ENCODE data around the gene TVP23C.
"Not testable (repeated sequence)": the region's sequence is repeated elsewhere in the genome, so short reads cannot be mapped to it uniquely, and the experiment has no call there.

The TVP23C gene

DNA sequence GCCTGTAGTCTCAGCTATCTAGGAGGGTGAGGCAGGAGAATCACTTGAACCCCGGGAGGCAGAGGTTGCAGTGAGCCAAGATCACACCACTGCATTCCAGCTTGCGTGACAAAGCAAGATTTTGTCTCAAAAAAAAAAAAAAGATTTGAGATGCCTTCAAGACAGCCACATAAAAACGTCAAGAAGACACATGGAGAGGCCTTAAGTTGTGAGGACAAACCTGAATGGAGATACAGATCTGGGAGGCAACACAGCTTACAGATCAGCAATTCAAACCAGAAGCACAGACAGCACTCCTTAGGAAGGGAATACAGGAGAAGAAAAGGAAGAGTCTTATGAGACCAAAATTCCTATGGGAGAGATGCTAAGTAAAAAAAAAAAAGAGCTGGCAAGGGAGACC, 13.7 kb downstream of the TVP23C start:
- H3K4me2 ChIP-seq (ENCODE audit: low read depth, low read length, poor library complexity, severe bottlenecking); H3K9me3 ChIP-seq (ENCODE audit: insufficient read depth, low read length); H3K9ac ChIP-seq (ENCODE audit: low read length); H3F3A ChIP-seq (ENCODE audit: insufficient read depth); H3K27ac ChIP-seq (ENCODE audit: low read depth, low read length); H2AFZ ChIP-seq (ENCODE audit: low read depth, low read length, severe bottlenecking); H3K9me2 ChIP-seq (replicated peaks; ENCODE audit: insufficient read depth, low read length); H4K20me1 ChIP-seq (ENCODE audit: low read depth, low read length); H3K4me3 ChIP-seq (ENCODE audit: insufficient read depth, low read length, poor library complexity, severe bottlenecking); H3K36me3 ChIP-seq (ENCODE audit: low read length); H3K79me2 ChIP-seq (ENCODE audit: insufficient read depth, low read length); H3K27me3 ChIP-seq (ENCODE audit: low read length): not testable (repeated sequence)

DNA sequence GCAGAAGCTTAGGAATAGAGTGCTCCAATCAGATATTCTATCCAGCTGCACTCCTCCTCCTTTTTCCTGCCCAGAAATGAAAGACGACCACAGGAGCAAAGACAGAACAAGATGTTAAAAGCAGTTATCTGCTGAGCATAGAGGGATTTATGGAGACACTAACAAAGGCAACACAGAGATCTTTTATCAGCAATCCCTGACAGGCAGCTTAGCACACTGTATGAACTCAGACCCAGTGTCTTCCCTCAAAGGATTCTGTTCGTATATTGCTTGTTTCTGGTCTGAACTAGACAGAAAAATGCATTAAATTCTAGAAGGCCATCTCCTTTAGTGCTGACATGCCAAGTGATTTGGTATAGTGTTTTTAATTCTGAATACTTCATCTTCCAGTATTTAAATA, 16.7 kb downstream of the TVP23C start:
- not testable (repeated sequence) for H3K27ac ChIP-seq (ENCODE audit: low read depth, low read length); H3F3A ChIP-seq (ENCODE audit: insufficient read depth); H3K79me2 ChIP-seq (ENCODE audit: insufficient read depth, low read length); H3K27me3 ChIP-seq (ENCODE audit: low read length); H3K9me3 ChIP-seq (ENCODE audit: insufficient read depth, low read length); H3K4me3 ChIP-seq (ENCODE audit: insufficient read depth, low read length, poor library complexity, severe bottlenecking); H3K36me3 ChIP-seq (ENCODE audit: low read length); H3K4me2 ChIP-seq (ENCODE audit: low read depth, low read length, poor library complexity, severe bottlenecking); H4K20me1 ChIP-seq (ENCODE audit: low read depth, low read length); H3K9ac ChIP-seq (ENCODE audit: low read length); H3K9me2 ChIP-seq (replicated peaks; ENCODE audit: insufficient read depth, low read length); H2AFZ ChIP-seq (ENCODE audit: low read depth, low read length, severe bottlenecking)

DNA sequence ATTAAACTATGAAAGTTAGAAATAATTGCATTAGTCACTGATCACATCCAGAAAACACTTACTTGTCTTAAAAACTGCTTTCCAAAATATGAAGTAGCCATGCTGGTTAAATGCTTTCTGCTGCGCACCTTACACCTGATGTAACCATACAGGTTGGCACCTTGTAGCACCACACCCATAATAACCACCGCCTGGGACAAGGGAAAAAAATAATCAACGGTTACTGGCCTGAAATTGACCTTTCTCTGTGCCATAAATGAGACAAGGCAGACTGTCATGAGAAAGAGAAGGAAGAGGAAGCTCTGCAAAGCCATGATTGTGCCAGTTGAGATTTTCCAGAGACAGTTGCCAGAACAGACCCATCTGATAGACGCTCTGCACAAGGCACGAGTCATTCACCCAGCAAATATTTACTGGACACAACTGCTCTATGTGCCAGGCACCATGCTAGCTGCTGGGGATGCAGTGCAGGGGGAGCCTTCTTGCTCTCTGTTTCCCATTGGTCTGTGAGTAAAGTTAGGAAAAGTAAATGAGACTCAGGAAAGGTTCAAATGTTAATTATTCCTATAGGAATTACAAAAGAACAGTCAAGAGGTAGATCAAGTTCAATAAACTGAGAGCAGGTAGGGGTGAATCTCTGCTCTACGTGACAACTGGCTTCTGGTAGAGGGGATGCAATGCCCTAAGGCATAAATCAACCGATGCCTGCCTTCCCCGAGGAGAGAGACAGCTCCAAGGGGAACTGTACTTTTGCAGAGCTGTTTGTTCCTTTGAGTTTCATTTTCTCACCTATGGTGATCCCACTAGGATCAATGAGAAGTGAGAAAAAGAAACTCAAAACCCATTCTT, 22.7 kb downstream of the TVP23C start:
- not testable (repeated sequence) for H3K27ac ChIP-seq (ENCODE audit: low read depth, low read length); H3K9me2 ChIP-seq (replicated peaks; ENCODE audit: insufficient read depth, low read length); H2AFZ ChIP-seq (ENCODE audit: low read depth, low read length, severe bottlenecking); H3K9me3 ChIP-seq (ENCODE audit: insufficient read depth, low read length); H3K27me3 ChIP-seq (ENCODE audit: low read length); H3K9ac ChIP-seq (ENCODE audit: low read length); H3K36me3 ChIP-seq (ENCODE audit: low read length); H4K20me1 ChIP-seq (ENCODE audit: low read depth, low read length); H3K79me2 ChIP-seq (ENCODE audit: insufficient read depth, low read length); H3K4me3 ChIP-seq (ENCODE audit: insufficient read depth, low read length, poor library complexity, severe bottlenecking); H3K4me2 ChIP-seq (ENCODE audit: low read depth, low read length, poor library complexity, severe bottlenecking); H3F3A ChIP-seq (ENCODE audit: insufficient read depth)

DNA sequence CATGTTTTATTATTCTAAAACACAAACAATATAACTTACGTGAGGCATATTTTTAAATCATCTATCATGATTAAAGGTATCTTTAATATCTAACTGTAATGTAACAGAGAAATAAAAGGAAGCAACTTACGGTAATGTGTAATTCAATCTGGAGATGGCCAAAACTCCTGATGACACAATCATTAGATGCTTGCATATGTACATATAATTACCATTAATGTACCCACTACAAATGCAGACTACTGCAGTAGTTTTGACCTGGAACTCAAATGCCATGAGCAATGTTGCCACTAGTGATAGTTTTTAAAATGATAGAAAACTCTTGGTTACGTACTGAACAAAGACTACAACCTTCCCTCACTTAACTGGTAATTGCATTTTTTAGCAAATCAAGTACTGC, 30.2 kb downstream of the TVP23C start:
- H4K20me1 ChIP-seq (ENCODE audit: low read depth, low read length); H3K36me3 ChIP-seq (ENCODE audit: low read length); H3K27me3 ChIP-seq (ENCODE audit: low read length); H3K79me2 ChIP-seq (ENCODE audit: insufficient read depth, low read length); H3F3A ChIP-seq (ENCODE audit: insufficient read depth); H3K27ac ChIP-seq (ENCODE audit: low read depth, low read length); H3K4me3 ChIP-seq (ENCODE audit: insufficient read depth, low read length, poor library complexity, severe bottlenecking); H2AFZ ChIP-seq (ENCODE audit: low read depth, low read length, severe bottlenecking); H3K9ac ChIP-seq (ENCODE audit: low read length); H3K9me2 ChIP-seq (replicated peaks; ENCODE audit: insufficient read depth, low read length); H3K9me3 ChIP-seq (ENCODE audit: insufficient read depth, low read length); H3K4me2 ChIP-seq (ENCODE audit: low read depth, low read length, poor library complexity, severe bottlenecking): not testable (repeated sequence)

DNA sequence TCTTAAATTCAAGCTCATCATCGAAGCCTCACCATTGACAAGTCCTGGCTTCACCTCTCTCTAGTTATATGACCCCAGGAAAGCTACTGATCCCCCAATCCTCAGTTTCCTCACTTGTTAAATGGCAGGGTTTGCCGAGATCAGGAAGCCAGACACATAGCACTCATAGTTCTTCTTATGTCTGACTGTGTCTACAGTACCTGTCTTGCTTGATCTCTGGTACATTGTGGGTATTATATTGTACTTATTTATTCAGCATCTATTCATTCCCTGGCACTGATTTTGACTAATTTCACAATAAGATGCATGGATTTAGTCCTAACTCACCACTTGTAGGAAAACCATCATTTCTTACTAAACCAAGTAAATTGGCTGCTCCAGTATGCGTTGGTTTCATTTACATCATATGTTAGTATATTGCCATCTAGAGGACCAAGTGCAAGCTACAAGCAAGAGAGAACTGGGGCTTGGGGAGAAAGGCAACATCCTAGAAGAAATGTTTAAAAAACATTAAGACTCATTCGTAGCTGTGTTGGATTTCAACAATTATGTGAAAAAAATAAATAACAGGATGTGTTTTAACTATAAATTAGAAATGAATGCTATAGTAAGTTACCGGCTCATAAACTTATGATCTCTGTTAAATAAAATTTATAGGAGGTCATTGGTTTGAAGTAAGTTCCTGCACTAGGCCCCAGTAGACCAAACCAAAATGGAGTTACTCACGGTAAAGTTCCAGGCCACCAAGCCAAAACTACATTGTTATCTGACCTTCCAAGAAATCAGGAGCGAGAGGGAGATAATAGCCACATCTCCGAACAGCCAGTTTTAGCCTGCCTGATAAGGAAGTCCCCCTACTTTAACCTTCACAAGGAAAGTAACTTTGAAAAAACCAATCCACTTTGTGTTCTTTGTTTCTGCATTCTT, 36.7 kb downstream of the TVP23C start:
- H3K27ac ChIP-seq (ENCODE audit: low read depth, low read length); H3K36me3 ChIP-seq (ENCODE audit: low read length); H3K9me3 ChIP-seq (ENCODE audit: insufficient read depth, low read length); H3K4me3 ChIP-seq (ENCODE audit: insufficient read depth, low read length, poor library complexity, severe bottlenecking); H3K9me2 ChIP-seq (replicated peaks; ENCODE audit: insufficient read depth, low read length); H4K20me1 ChIP-seq (ENCODE audit: low read depth, low read length); H3K9ac ChIP-seq (ENCODE audit: low read length); H3K4me2 ChIP-seq (ENCODE audit: low read depth, low read length, poor library complexity, severe bottlenecking); H3K79me2 ChIP-seq (ENCODE audit: insufficient read depth, low read length); H3F3A ChIP-seq (ENCODE audit: insufficient read depth); H2AFZ ChIP-seq (ENCODE audit: low read depth, low read length, severe bottlenecking); H3K27me3 ChIP-seq (ENCODE audit: low read length): not testable (repeated sequence)
- TF ChIP-seq, protein P1, sequence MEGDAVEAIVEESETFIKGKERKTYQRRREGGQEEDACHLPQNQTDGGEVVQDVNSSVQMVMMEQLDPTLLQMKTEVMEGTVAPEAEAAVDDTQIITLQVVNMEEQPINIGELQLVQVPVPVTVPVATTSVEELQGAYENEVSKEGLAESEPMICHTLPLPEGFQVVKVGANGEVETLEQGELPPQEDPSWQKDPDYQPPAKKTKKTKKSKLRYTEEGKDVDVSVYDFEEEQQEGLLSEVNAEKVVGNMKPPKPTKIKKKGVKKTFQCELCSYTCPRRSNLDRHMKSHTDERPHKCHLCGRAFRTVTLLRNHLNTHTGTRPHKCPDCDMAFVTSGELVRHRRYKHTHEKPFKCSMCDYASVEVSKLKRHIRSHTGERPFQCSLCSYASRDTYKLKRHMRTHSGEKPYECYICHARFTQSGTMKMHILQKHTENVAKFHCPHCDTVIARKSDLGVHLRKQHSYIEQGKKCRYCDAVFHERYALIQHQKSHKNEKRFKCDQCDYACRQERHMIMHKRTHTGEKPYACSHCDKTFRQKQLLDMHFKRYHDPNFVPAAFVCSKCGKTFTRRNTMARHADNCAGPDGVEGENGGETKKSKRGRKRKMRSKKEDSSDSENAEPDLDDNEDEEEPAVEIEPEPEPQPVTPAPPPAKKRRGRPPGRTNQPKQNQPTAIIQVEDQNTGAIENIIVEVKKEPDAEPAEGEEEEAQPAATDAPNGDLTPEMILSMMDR (IDR thresholded peaks at IDR 0.05; ENCODE audit: insufficient read depth, low read length, poor library complexity, severe bottlenecking): peak; percentile 17

DNA sequence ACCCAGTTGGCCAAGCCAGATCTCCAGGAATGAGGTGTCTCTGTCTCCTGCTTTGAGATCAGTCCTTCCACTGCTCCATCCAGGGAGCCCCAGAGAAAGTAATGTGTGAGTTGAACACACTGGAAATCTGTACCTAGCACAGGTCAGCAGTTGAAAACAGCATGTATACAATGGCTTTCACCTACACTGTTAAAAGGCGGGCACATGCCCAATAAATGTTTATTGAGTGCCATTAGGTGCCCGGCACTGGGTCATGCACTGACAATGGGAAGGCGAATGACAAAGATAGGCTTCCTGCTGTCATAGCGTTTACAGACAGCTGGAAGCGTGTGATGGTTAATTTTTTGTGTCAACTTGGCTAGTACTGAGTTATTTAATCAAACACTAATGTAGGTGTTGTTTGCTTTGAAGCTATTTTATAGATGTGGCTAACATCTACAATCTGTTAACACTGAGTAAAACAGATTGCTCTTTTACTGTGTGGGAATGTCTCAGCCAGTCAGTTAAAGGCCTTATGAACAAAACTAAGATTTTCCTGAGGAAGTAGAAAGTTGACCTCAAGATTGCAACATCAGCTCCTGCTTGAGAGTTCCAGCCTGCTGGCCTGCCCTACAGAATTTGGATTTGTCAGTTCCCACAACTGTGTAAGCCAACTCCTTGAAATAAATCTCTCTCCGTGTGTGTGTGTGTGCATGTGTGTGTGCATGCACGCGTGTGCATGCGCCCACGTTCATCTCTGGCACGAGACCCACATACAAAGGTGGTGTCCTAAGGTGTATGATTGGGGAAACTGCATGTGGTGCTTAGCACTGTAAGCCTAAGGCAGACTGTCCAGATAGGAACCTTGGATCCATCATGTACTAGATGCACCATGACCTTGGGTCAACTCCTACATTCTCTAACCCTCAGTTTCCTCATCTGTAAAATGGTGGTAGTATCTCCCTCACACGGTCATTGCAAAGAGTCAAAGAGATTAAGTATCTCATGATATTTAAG, 38.0 kb downstream of the TVP23C start:
- H2AFZ ChIP-seq (ENCODE audit: low read depth, low read length, severe bottlenecking); H3K4me2 ChIP-seq (ENCODE audit: low read depth, low read length, poor library complexity, severe bottlenecking); H3K36me3 ChIP-seq (ENCODE audit: low read length); H3K79me2 ChIP-seq (ENCODE audit: insufficient read depth, low read length); H3K4me3 ChIP-seq (ENCODE audit: insufficient read depth, low read length, poor library complexity, severe bottlenecking); H3K27me3 ChIP-seq (ENCODE audit: low read length); H3K9ac ChIP-seq (ENCODE audit: low read length); H3K9me2 ChIP-seq (replicated peaks; ENCODE audit: insufficient read depth, low read length); H3K27ac ChIP-seq (ENCODE audit: low read depth, low read length); H3K9me3 ChIP-seq (ENCODE audit: insufficient read depth, low read length); H4K20me1 ChIP-seq (ENCODE audit: low read depth, low read length); H3F3A ChIP-seq (ENCODE audit: insufficient read depth): not testable (repeated sequence)
